Adrenal gland (tissue), 5 donors: ENCODE data around the gene PUSL1.

Experiments
- CTCF ChIP-seq, 6 experiments: fragments of 450-650 bp in 4 of 6; fragments of 200-600 bp in 2 of 6; sonication (generic) in 1 of 6; IDR thresholded peaks; 1 replicate in 5 of 6; 2 replicates in 1 of 6; pipeline versions ENCODE4 v1.5.1 to v1.8.0; 2016 to 2021; ENCODE audit warnings: antibody characterized with exemption in 6 of 6, mild to moderate bottlenecking in 2 of 6, moderate library complexity in 1 of 6
- POLR2A ChIP-seq, 2 donors: fragments of 450-650 bp; IDR thresholded peaks; one replicate each; pipeline ENCODE4 v1.6.1; 2017; ENCODE audit warnings: antibody characterized with exemption in 2 of 2, mild to moderate bottlenecking in 2 of 2, moderate library complexity in 1 of 2
- donor health status: DM: no; HTN: no; CAD: no.

- TF ChIP-seq POLR2A (IDR thresholded peaks at IDR 0.05) = no peak
- TF ChIP-seq CTCF (IDR thresholded peaks at IDR 0.05) = no peak
Observed at GRCh38 chr1:1293263-1294249, 14.8 kb upstream of the PUSL1 start.
